A549 (cell line): Measurements from ENCODE around the gene NANOS3.

Experiments used
- CTCF ChIP-seq: fragments of >200 bp; sonication (Bioruptor Twin); formaldehyde crosslinking; IDR thresholded peaks from 3 replicates; pipeline ENCODE4 v1.5.1; 2016
- EP300 ChIP-seq, 2 experiments: fragments of >200 bp; sonication (Bioruptor Twin); formaldehyde crosslinking; IDR thresholded peaks; 2 replicates in 1 of 2; 3 replicates in 1 of 2; pipeline ENCODE4 v1.6.1; 2016 to 2017

GRCh38 chr19:13881251-13881691 is 4.3 kb downstream of the NANOS3 start:
- TF ChIP-seq CTCF = no peak
- no peak for TF ChIP-seq EP300 (IDR thresholded peaks at IDR 0.05)
